Suppressor macrophage treated with lipopolysaccharide for 1 hour (primary cell): ENCODE data around the gene NAB1.

Experiments
- DNase-seq, 3 donors: peaks; one replicate each; pipeline ENCODE4 v3.0.0-alpha.2; 2020 to 2022

NAB1 gene

DNA sequence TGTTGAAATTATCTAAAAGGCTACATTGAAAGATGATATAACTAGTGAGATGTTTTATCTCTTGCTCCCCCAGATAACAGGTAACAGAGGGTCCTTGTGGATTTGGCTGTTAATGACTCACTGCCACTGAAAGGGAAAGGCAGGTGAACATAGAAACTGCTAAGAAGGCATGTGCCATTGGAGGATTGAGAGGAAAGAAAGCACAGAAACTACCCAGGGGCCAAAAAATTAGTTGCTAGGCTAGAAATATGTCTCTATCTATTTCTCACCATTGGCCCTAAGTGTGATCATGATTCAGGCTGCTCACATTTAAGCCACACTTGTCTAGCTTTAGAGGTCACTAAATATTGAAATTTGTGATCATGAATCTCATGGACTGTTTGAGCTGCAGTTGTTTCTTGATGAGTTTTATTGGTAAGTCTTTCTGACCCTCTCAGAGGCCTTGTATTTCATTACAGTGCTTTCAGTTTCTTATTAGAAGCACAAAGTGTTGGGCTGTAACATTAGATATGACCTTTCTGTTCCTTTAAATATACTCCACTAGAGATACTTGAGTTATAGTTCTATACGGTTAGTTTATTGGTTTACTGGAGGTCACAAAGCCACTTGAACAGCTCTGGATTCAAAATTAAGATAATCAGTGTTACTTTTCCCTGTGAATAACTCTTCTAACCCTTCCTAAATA is 26.2 kb downstream of the NAB1 start:
- DNase-seq: no peak

- DNase-seq: no peak
These were observed 28.4 kb downstream of the NAB1 start for GRCh38 chr2:190677255-190677654.

DNA sequence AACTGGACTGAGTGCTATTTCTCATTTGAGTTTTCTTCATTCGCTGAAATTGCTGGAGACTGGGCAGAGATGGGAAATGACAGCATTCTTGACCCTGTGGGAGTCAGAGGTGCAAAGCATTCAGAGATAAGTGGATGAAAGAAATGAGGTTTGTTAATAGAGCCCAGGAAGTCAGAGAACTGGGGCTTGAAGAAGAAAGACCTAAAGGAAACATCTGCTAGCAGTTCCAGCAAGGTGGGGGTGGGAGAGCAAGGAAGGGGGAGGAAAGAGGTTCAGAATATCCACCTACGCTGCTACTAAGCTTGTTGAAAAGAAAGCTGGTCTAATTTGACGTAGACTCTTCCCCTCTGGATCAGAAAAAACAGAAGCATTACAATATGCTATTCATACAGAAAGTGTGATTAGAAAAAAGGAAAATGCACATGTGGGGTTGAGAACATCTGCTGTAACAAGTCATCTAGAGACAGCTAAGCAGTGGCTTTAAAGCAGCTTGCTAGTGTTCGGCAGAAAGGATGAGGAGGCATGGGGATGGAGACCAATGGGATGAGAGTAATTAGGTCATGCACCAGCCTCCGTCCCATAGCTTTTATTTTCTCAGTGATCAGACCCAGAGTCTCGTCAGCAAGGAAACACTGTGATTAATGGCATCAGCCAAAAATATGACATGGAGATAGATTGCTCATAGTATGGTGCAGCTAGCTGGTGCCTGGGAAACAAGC is 29.7 kb downstream of the NAB1 start:
- peak; percentile 14 to 62 (median 25) for DNase-seq

GRCh38 chr2:190679391-190679790 is 30.5 kb downstream of the NAB1 start:
- DNase-seq: no peak

DNA sequence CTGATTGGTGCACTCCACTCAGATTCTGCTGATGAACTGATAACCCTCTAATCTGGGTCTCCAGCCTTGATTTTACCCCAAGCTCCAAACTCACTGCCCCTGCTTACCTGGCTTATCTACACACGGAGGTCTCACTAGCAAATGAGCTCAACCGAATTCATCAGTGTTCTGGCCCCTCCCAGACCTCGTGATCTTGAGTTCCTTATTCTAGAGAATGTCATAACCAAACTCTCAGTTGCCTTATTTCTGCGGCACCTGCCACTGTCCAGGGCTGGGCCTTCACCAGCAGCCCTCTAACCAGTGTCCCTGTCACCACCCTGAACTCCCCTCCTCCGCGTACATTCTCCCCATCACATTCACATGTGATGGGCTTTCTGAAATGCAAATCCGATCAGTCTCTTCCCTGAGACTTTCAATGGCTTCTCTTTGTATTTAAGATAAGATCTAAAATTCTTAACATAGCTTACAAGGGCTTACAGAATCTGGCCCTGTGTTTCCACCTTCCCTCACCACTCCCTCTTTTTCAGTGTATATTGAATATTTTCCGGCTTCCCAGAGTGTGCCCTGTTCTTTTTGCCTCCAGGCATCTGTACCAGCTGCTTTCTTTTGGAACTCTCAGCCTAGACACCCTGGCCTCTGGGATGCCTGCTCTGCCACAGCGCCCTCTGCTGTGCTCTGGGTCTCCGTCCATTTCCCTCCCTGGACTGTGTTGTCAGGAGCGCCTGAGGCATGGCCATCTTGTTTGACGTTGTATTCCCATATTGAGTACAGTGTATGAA is 31.1 kb downstream of the NAB1 start:
- peak; percentile 27 to 49 (median 48) for DNase-seq

GRCh38 chr2:190682168-190682567 is 33.3 kb downstream of the NAB1 start:
- no peak for DNase-seq

GRCh38 chr2:190683802-190684201 is 34.9 kb downstream of the NAB1 start:
- no peak for DNase-seq

GRCh38 chr2:190684931-190685330 is 36.0 kb downstream of the NAB1 start:
- DNase-seq: no peak

DNA sequence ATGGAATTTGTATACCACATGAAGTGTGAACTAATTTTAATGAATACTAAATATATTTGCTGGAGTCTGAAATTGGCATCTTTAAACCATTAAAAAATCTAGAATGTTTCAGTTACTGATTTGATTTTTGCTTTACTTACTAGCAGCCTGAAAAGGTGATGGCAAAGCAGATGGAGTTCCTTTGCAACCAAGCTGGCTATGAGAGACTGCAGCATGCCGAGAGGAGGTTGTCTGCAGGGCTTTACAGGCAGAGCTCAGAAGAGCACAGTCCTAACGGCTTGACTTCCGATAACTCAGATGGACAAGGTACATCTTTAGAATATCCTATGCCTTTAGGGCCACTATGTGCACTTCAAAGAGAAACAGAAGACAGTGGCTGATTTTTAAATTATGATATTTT is 36.5 kb downstream of the NAB1 start:
- no peak for DNase-seq

- DNase-seq: no peak
These were observed 44.8 kb downstream of the NAB1 start for GRCh38 chr2:190693533-190694232.

GRCh38 chr2:190694479-190694878 is 45.6 kb downstream of the NAB1 start:
- DNase-seq: no peak

DNA sequence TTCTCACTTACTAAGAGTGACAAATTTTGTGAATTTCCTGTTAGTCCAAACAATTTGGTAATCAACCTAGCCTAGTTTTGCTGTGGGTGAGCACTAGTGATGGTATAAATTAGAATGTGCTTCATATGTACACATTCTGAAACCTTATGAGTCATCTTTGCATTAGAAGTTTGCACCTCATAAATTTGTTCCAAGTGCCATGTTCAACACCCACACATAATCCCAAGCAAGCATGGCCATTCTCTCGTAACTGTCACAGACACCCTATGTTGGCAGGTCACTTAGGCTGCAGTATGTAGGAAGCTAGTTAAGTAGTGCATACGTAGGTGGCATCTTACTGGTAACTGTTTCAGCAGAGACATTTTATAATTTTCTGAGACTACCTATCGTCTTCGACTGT is 46.9 kb downstream of the NAB1 start:
- DNase-seq: peak in 2 of 3 donors; percentile 16 to 25

DNA sequence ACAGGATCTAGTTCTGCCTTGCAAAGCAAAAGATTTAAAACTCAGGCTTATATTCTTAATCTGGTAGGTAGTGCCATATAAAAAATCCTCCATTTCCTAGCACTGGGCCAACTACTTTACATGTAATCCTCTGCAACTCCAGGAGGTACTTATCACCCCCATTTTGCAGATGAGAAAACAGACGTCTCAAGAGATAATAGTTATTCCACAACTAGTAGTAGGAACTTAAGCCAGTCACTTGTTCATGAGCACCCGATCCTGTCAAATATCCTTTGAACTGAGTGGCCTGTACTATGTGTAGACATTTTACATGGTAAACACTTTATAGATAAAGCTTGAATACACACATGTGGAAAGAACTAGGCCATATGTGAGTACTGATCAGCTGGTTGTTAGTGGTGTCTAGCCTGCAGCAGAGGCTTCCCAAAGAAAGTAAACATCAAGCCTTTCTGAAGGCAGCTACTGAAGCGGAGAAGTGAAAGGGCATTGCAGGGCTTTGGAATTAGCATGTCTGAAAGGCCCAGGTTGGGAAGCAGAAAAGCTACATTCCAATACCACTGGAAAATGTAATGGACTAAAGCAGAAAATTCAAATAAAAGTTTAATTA is 48.0 kb downstream of the NAB1 start:
- no peak for DNase-seq

DNA sequence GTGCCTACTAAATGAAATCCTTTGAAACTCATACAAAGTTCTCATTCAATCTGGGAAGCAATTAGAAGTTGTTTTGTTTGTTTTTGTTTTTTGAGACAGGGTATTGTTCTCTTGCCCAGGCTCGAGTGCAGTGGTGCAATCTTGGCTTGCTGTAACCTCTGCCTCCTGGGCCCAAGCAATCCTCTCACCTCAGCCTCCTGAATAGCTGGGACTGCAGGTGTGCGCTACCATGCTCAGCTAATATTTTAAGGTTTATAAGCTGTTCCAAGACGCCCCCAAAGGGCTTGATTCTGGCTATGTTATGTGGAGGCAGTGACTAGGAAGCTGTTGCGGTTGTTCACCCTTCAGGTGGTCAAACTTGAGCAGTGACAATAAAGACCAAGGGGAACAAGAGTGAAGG is 48.5 kb downstream of the NAB1 start:
- DNase-seq: no peak

DNA sequence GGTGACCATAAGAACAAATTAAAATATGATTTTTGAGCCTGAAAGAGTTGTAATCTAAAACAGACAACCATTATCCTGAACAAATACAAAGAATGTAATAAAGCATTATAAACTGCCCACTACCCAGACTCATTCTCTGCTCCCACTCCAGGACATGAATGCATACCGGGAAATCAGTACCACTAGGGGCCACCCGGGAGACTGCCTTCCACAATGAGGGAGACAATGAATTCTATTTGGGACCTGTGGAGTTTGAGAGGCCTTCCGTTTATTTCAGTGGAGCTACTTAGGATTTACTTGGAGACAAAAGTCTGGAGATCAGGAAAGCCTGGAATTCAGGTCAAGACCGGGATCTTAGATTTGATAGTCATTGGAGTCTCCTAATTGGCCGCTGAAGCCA is 50.0 kb downstream of the NAB1 start:
- no peak for DNase-seq

- no peak for DNase-seq
These were observed 52.7 kb downstream of the NAB1 start for GRCh38 chr2:190701586-190701985.

DNA sequence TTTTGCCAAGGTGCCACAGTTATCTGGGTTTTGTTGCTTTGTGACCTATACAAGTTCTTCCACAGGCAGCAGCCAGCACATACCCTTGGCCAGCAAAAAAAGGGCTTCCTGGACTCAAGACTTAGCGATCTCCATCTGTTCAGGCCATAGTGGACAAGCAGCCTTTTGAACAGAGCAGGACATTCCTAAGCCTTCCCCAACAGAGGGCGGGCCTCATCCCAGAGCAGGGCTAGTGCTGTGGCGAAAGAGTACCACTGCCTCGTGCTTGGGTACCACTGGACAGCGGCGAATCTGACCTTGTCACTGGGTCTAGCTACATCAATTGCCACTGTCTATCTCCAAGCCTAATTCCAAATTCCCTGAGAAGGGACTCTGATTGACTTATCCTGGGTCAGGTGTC is 56.4 kb downstream of the NAB1 start:
- DNase-seq: no peak

DNA sequence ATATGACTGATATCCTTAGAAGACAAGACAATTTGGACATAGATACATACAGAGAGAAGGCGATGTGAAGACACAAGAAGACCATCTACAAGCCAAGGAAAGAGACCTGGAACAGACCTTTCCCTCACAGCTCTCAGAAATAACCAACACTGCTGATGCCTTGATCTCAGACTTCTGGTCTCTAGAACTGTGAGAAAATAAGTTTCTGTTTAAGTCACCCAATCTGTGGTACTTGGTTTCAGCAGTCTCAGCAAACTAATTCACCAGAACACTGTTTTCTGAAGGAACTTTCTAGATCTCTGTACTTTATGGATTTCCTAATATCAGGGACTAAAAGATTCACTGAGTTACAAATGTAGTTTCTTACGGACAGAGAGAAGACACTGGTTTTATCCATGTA is 58.8 kb downstream of the NAB1 start:
- no peak for DNase-seq

- peak; percentile 6 to 69 (median 48) for DNase-seq
These were observed 59.8 kb downstream of the NAB1 start for GRCh38 chr2:190708650-190709049.

GRCh38 chr2:190711069-190711468 is 62.2 kb downstream of the NAB1 start:
- DNase-seq: no peak

DNA sequence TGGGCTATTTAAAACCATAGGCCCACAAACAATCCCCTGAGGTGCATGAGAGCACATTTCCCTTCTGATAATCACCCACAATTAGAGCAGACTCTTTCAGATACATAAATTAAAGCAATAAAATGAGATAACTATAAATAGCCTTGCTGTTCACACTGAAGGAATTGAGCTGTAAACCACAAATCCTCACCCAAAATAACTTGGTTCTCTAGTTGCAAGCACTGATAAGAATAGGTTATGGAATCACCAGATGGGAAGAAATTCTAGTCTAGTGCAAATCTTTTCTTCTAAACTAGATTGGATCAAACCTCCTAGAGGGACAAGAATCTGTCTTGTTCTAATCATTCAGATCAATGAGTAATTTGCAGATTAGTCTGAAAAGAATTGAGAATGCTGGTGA is 64.6 kb downstream of the NAB1 start:
- no peak for DNase-seq

DNA sequence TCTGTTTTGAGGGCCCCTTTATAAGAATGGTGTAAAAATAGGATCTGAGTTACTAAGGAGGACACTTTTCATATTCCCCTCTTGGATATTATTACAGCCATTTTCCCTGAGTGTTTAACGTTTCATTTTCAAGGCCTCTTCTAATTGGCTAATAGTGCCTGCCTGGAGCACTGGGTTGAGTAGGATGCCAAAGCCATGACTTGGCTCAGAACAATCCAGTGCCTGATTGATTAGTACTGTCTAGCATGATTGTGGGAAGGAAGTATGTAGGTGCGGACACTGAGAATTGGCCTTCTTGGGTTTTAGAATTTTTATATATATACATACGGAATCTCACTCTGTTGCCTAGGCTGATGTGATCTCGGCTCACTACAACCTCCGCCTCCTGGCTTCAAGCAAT is 66.1 kb downstream of the NAB1 start:
- no peak for DNase-seq
